ENCODE measurements around the gene TJP1.
A peak's percentile ranks its signal among the peaks of the same experiment; 100 is the strongest.
"Not testable (repeated sequence)": the region's sequence is repeated elsewhere in the genome, so short reads cannot be mapped to it uniquely, and the experiment has no call there.

Gene TJP1

DNA sequence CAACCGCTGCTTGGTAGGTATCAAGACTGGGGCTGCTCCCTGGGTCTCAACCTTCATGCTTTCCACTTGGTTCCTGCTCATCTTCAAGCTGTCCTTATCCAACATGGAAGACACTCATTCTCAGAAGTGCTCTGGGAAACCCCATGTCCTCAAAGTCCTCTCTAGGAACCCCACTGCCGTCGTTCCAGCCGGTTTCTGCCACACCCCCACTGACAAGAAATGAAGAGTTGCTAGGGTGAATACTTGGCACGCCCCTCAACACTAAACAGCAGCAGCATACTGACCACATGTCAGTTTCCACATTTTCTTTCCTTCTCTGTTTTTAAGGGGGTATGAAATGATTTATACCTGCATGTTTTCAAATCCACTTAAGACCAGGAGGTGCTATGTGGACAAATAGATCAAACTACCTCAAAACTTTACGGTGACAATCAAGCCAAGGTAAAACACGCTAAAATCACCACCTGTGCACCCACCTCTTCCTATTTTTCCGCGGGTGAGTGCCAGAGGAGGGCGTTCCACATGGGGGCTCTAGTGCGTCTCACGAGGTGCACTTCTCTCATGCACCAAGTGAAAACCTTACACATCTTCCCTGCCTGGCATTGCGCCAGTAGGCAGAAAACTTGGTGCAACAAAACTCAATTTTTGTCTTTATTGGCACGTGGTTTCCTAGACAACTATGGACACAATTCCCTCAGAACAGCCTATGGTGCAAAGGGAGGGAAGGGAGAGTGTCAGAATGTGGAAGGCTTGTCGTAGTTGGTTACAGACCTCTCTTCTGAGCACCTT lies 125.1 kb downstream of the TJP1 start:
- ATAC-seq (ENCODE audit: low read depth) (no peak), DNase-seq (ENCODE audit: low spot score) (peak; percentile 51)
- Histone ChIP-seq H3K27me3 (ENCODE audit: insufficient read depth, poor library complexity, severe bottlenecking) (no peaks in the 10 kb centered on the region), H3K4me3 (ENCODE audit: severe bottlenecking) (no peak overlapping the region), H3K9me3 (ENCODE audit: severe bottlenecking) (peaks cover 5% of the 10 kb centered on the region), H3K4me1 (ENCODE audit: insufficient read depth, poor library complexity, severe bottlenecking) (peaks cover 19% of the 10 kb centered on the region), H3K27ac (ENCODE audit: poor library complexity, severe bottlenecking) (peak overlapping the region; percentile 63), H3K36me3 (ENCODE audit: low read depth) (peaks cover 36% of the 10 kb centered on the region)
- TF ChIP-seq, protein P1, sequence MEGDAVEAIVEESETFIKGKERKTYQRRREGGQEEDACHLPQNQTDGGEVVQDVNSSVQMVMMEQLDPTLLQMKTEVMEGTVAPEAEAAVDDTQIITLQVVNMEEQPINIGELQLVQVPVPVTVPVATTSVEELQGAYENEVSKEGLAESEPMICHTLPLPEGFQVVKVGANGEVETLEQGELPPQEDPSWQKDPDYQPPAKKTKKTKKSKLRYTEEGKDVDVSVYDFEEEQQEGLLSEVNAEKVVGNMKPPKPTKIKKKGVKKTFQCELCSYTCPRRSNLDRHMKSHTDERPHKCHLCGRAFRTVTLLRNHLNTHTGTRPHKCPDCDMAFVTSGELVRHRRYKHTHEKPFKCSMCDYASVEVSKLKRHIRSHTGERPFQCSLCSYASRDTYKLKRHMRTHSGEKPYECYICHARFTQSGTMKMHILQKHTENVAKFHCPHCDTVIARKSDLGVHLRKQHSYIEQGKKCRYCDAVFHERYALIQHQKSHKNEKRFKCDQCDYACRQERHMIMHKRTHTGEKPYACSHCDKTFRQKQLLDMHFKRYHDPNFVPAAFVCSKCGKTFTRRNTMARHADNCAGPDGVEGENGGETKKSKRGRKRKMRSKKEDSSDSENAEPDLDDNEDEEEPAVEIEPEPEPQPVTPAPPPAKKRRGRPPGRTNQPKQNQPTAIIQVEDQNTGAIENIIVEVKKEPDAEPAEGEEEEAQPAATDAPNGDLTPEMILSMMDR (IDR thresholded peaks at IDR 0.05; ENCODE audit: poor library complexity, severe bottlenecking) = no peak

GRCh38 chr15:29696506-29696905 lies 125.8 kb downstream of the TJP1 start:
- not testable (repeated sequence) for ATAC-seq (ENCODE audit: low read depth); DNase-seq (ENCODE audit: low spot score); H3K9me3 ChIP-seq (ENCODE audit: severe bottlenecking); H3K27ac ChIP-seq (ENCODE audit: poor library complexity, severe bottlenecking); H3K4me3 ChIP-seq (ENCODE audit: severe bottlenecking); H3K27me3 ChIP-seq (ENCODE audit: insufficient read depth, poor library complexity, severe bottlenecking)
- Histone ChIP-seq H3K36me3 (ENCODE audit: low read depth) (peaks cover 30% of the 10 kb centered on the region), H3K4me1 (ENCODE audit: insufficient read depth, poor library complexity, severe bottlenecking) (peaks cover 21% of the 10 kb centered on the region)

- Histone ChIP-seq H3K4me1 (ENCODE audit: insufficient read depth, poor library complexity, severe bottlenecking) (peaks cover 30% of the 10 kb centered on the region), H3K27ac (ENCODE audit: poor library complexity, severe bottlenecking) (no peak overlapping the region), H3K36me3 (ENCODE audit: low read depth) (peaks cover 21% of the 10 kb centered on the region), H3K9me3 (ENCODE audit: severe bottlenecking) (peaks cover 5% of the 10 kb centered on the region), H3K27me3 (ENCODE audit: insufficient read depth, poor library complexity, severe bottlenecking) (no peaks in the 10 kb centered on the region), H3K4me3 (ENCODE audit: severe bottlenecking) (no peak overlapping the region)
- no peak for DNase-seq (ENCODE audit: low spot score)
- TF ChIP-seq, protein P1 (IDR thresholded peaks at IDR 0.05; ENCODE audit: poor library complexity, severe bottlenecking) = peak; percentile 18
- no peak for ATAC-seq (ENCODE audit: low read depth)
Observed at GRCh38 chr15:29695489-29696167, 126.6 kb downstream of the TJP1 start.

- TF ChIP-seq, protein P1 (IDR thresholded peaks at IDR 0.05; ENCODE audit: poor library complexity, severe bottlenecking) = no peak
- Histone ChIP-seq H3K27ac (ENCODE audit: poor library complexity, severe bottlenecking) (peak overlapping the region; percentile 1), H3K4me1 (ENCODE audit: insufficient read depth, poor library complexity, severe bottlenecking) (peaks cover 21% of the 10 kb centered on the region), H3K36me3 (ENCODE audit: low read depth) (0 out of 2 replicates have a peak, but pooled peaks cover 4% of the 10 kb centered on the region), H3K9me3 (ENCODE audit: severe bottlenecking) (peaks cover 5% of the 10 kb centered on the region), H3K27me3 (ENCODE audit: insufficient read depth, poor library complexity, severe bottlenecking) (no peaks in the 10 kb centered on the region), H3K4me3 (ENCODE audit: severe bottlenecking) (no peak overlapping the region)
- ATAC-seq (ENCODE audit: low read depth) (peak; percentile 16; the same call in 1 of the 3 replicates), DNase-seq (ENCODE audit: low spot score) (peak; percentile 61)
Observed at GRCh38 chr15:29693225-29693624, 129.0 kb downstream of the TJP1 start.

DNA sequence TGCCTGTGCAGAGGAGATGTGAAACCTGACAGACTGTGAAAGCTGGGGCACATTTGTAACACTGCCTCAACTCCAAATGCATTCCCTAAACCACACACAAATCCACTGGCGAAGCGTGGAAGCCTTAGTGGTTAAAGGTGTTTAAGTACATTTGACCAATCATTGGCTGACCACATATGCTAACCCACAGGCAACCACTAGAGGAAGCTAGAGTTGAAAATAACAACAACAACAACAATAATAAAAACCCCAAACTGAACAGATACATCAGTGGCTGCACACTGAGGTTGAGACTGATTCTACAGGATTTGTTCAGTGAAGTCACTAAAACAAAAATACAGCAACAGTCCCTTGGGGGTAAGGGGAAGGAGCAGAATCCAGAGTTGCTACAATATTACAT lies 129.7 kb downstream of the TJP1 start:
- no peak overlapping the region for H3K27ac ChIP-seq (ENCODE audit: poor library complexity, severe bottlenecking)
- H3K36me3 ChIP-seq (ENCODE audit: low read depth) = 0 out of 2 replicates have a peak, but pooled peaks cover 4% of the 10 kb centered on the region
- peaks cover 17% of the 10 kb centered on the region for H3K4me1 ChIP-seq (ENCODE audit: insufficient read depth, poor library complexity, severe bottlenecking)
- no peaks in the 10 kb centered on the region for H3K27me3 ChIP-seq (ENCODE audit: insufficient read depth, poor library complexity, severe bottlenecking)
- ATAC-seq (ENCODE audit: low read depth) (no peak), DNase-seq (ENCODE audit: low spot score) (no peak)
- no peak overlapping the region for H3K4me3 ChIP-seq (ENCODE audit: severe bottlenecking)
- peaks cover 5% of the 10 kb centered on the region for H3K9me3 ChIP-seq (ENCODE audit: severe bottlenecking)
- TF ChIP-seq, protein P1 (IDR thresholded peaks at IDR 0.05; ENCODE audit: poor library complexity, severe bottlenecking) = peak; percentile 33
